ENCODE results near the gene PIGC.

PIGC gene

DNA sequence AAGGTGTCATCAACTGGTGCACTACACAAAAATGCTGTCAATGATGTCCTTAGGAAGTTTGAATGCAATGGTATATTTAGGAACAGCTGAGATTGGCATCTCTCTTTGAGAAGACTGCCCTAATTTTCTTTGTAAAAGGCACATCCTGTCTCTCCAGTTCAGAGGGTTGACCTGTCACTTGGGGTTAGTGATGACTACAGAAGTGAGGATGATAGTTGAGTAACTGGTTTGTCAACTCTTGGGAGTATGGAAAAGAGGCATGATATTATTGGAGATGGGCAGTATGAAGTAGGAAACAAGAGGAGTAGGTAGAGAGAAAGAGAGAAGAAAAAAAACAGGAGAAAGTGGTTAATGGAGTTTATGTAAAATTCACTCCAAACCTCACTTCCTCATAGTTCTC, 40.4 kb upstream of the PIGC start:
- DNase-seq (ENCODE audit: extremely low read depth, low read depth): no peak
- TF ChIP-seq, protein P1, sequence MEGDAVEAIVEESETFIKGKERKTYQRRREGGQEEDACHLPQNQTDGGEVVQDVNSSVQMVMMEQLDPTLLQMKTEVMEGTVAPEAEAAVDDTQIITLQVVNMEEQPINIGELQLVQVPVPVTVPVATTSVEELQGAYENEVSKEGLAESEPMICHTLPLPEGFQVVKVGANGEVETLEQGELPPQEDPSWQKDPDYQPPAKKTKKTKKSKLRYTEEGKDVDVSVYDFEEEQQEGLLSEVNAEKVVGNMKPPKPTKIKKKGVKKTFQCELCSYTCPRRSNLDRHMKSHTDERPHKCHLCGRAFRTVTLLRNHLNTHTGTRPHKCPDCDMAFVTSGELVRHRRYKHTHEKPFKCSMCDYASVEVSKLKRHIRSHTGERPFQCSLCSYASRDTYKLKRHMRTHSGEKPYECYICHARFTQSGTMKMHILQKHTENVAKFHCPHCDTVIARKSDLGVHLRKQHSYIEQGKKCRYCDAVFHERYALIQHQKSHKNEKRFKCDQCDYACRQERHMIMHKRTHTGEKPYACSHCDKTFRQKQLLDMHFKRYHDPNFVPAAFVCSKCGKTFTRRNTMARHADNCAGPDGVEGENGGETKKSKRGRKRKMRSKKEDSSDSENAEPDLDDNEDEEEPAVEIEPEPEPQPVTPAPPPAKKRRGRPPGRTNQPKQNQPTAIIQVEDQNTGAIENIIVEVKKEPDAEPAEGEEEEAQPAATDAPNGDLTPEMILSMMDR (IDR thresholded peaks at IDR 0.05; ENCODE audit: low read depth, low read length): no peak

DNA sequence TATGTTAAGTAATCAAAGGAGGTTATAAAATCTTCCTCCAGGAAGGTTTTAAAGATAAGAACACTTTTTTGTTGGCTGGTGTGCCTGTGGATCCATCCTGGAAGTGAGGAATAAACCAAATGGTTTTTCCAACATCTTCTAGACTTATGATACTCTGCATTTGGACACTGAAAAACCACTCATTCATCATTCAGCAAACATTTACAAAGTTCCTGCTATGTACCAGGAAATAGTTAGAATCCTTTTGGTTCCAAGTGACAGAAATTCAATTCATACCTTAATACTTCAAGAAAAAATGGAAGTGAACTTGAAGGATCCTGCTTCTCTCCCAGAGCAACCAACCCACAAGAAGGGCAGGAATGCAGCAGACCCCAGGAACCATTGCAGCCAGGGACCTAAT, 39.6 kb upstream of the PIGC start:
- TF ChIP-seq, protein P1 (IDR thresholded peaks at IDR 0.05; ENCODE audit: low read depth, low read length): no peak
- no peak for DNase-seq (ENCODE audit: extremely low read depth, low read depth)

DNA sequence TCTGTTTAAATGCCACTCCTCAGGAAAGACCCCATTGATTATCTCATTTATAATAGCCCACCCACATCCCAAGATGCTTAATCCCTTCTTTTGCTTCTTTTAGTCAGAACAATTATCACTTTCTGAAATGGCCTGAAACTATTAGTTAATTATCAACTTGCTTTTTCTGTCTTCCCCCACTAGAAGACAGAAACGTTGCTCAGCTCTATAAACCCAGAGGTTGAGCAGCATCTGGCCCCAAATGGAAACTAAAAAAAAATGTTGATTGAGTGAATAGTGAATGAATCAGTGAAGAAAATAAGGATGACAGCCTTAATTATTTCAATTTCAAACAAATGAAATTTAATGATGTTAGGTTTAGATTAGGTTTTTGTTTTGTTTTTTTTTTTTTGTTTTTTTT, 38.2 kb upstream of the PIGC start:
- TF ChIP-seq, protein P1 (IDR thresholded peaks at IDR 0.05; ENCODE audit: low read depth, low read length): no peak
- DNase-seq (ENCODE audit: extremely low read depth, low read depth): no peak

DNA sequence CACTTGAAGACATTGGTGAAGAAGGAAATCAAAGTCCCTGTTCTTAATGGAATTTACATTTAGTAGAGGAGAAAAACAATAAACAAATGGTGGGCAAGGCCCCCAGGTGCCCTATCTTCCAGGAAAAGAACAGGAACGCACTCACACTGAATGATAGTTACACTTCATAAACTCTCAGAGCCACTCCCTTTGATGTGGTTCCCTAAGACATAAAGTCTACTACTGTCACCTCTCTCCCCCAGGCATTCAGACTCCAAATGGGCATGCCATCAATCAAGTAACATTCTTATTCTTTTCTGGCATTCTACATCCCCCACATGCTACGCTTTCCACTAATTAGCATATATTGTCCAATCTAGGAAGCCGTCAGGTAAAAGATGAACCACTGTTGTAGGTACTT, 36.6 kb upstream of the PIGC start:
- TF ChIP-seq, protein P1 (IDR thresholded peaks at IDR 0.05; ENCODE audit: low read depth, low read length): no peak
- DNase-seq (ENCODE audit: extremely low read depth, low read depth): no peak

DNA sequence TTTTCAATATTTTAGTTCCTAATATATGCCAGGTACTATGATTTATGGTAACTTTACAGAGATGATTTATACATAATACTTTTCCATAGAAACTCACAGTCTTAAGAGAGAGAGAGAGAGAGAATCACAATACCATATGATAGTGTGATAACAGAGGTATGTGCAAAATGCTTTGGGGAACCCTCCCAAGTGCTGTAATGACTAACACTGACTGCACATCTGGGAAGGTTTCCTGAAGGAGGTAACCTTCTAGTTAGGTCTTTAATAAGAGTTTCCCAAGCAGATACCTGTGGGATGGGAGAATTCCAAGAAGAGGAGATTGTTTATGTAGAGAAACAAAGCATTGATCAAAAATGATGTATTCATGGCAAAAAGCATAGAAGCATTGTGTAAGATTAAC, 34.6 kb upstream of the PIGC start:
- TF ChIP-seq, protein P1 (IDR thresholded peaks at IDR 0.05; ENCODE audit: low read depth, low read length): no peak
- DNase-seq (ENCODE audit: extremely low read depth, low read depth): no peak

DNA sequence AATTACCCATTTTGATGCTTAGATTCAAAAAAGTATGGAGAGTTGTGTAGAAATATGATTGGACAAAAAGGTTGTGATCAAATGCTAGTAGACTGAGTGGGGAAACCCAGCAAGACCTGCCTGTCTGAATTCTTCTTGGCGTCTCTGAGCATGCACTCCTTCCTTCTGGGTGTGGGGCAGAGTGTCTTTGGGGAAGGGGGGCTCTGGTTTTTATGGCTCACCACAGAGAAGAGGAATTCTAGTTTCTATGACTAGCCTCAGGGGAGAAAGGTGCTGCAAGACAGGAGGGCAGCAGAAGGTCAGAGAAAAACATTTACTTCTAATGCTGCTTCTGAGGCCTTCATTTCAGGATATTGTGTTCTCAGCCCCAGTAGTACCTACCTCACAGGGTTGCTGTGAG, 33.9 kb upstream of the PIGC start:
- DNase-seq (ENCODE audit: extremely low read depth, low read depth): no peak
- TF ChIP-seq, protein P1 (IDR thresholded peaks at IDR 0.05; ENCODE audit: low read depth, low read length): no peak

DNA sequence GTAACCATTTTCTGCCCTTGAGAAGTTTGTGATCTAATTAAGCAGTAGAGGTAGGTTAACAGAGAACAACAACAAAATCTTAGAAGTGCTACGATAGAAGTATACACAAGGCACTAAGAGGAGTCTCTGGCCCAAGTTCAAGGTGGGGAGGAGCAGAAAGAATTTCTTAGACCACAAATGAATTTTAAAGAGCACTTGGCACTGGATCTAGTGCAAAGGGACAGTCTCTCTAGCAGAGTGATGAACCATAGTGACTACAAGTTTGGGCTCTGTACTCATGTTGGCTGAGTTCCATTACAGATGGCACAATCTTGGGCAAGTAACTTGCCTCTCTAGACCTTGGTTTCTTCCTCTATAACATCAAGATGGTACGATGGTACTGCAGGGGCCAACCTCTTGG, 33.3 kb upstream of the PIGC start:
- TF ChIP-seq, protein P1 (IDR thresholded peaks at IDR 0.05; ENCODE audit: low read depth, low read length): no peak
- DNase-seq (ENCODE audit: extremely low read depth, low read depth): no peak
